H1 (cell line): ENCODE measurements around the gene RAD51B. TPM values are rescaled to one million over a fixed set of nuclear protein-coding genes. Genes with fewer than 3 reads are reported as not detected.

Source experiments
- CTCF ChIA-PET: fragments of 300-600 bp; sonication (Branson Sonifier 250); formaldehyde crosslinking; loops from one replicate; lab custom pipeline; 2021; ENCODE audit not compliant: partially characterized antibody; lab: Charles Lee
- POLR2A ChIA-PET: fragments of 300-600 bp; sonication (Branson Sonifier 250); formaldehyde crosslinking; loops from one replicate; lab custom pipeline; 2021; ENCODE audit warnings: inconsistent platforms; ENCODE audit not compliant: partially characterized antibody; lab: Charles Lee
- DNase-seq, 2 experiments: peaks; one replicate each; pipeline versions ENCODE4 v3.0.0 to v3.0.0-alpha.2; 2010 to 2022; ENCODE audit warnings: low spot score in 2 of 2, low read depth in 1 of 2, mixed read lengths in 1 of 2
- FAIRE-seq: peaks from 2 replicates; lab custom pipeline; 2011; peaks lifted over from hg19 to GRCh38; lab: Jason Lieb, UNC
- H2AFZ ChIP-seq: 2 replicates; pipeline ENCODE4 v1.8.1; 2012; ENCODE audit warnings: low read length, inconsistent platforms
- H2AK5ac ChIP-seq: 2 replicates; pipeline ENCODE4 v1.6.1; 2013; ENCODE audit warnings: low read depth, low read length
- H2BK120ac ChIP-seq: replicated peaks from 2 replicates; pipeline ENCODE3; 2013; ENCODE audit warnings: low read depth, low read length, inconsistent platforms
- H2BK12ac ChIP-seq: 2 replicates; pipeline ENCODE4 v1.6.1; 2013; ENCODE audit warnings: low read depth, low read length
- H2BK15ac ChIP-seq: 2 replicates; pipeline ENCODE4 v1.6.1; 2013; ENCODE audit warnings: low read length
- H2BK20ac ChIP-seq: 2 replicates; pipeline ENCODE4 v1.6.1; 2013; ENCODE audit warnings: low read length
- H2BK5ac ChIP-seq: 2 replicates; pipeline ENCODE4 v1.6.1; 2013; ENCODE audit warnings: low read depth, low read length
- H3K14ac ChIP-seq: 2 replicates; pipeline ENCODE4 v1.6.1; 2013; ENCODE audit warnings: inconsistent platforms; ENCODE audit not compliant: insufficient read length
- H3K18ac ChIP-seq: 2 replicates; pipeline ENCODE4 v1.6.1; 2013; ENCODE audit warnings: low read length; ENCODE audit errors: extremely low read depth
- H3K23ac ChIP-seq: 2 replicates; pipeline ENCODE4 v1.6.1; 2013; ENCODE audit warnings: inconsistent platforms; ENCODE audit not compliant: insufficient read length
- H3K23me2 ChIP-seq: 2 replicates; pipeline ENCODE4 v1.6.1; 2013; ENCODE audit warnings: low read depth, low read length
- H3K27ac ChIP-seq: 2 replicates; pipeline ENCODE4 v1.6.1; 2011; ENCODE audit warnings: low read depth, low read length, inconsistent platforms
- H3K27me3 ChIP-seq, 4 experiments: replicated peaks in 1 of 4; 1 replicate in 1 of 4; 2 replicates in 3 of 4; pipeline versions ENCODE4 v1.6.1 to v1.8.1; 2011 to 2013; ENCODE audit warnings: low read length in 3 of 4, mild to moderate bottlenecking in 3 of 4, inconsistent platforms in 2 of 4, mixed read lengths in 2 of 4, moderate library complexity in 1 of 4; ENCODE audit not compliant: control insufficient read depth in 3 of 4, insufficient read depth in 3 of 4; ENCODE audit errors: extremely low read depth in 1 of 4
- H3K36me3 ChIP-seq, 4 experiments: 2 replicates each; pipeline versions ENCODE4 v1.6.1 to v1.8.1; 2011 to 2013; ENCODE audit warnings: mild to moderate bottlenecking in 4 of 4, low read length in 3 of 4, moderate library complexity in 2 of 4, control low read depth in 1 of 4, inconsistent platforms in 1 of 4; ENCODE audit not compliant: insufficient read depth in 4 of 4, control insufficient read depth in 2 of 4
- H3K4ac ChIP-seq: replicated peaks from 2 replicates; pipeline ENCODE3; 2013; ENCODE audit warnings: low read length, low read depth, mixed read lengths, inconsistent platforms; ENCODE audit not compliant: insufficient read length
- H3K4me1 ChIP-seq, 4 experiments: replicated peaks in 1 of 4; 1 replicate in 1 of 4; 2 replicates in 3 of 4; pipeline versions ENCODE4 v1.6.1 to v1.8.1; 2011 to 2013; ENCODE audit warnings: low read length in 3 of 4, inconsistent platforms in 2 of 4, mixed read lengths in 1 of 4; ENCODE audit not compliant: insufficient read depth in 4 of 4, control insufficient read depth in 3 of 4
- H3K4me2 ChIP-seq, 2 experiments: 2 replicates each; pipeline versions ENCODE4 v1.6.1 to v1.8.1; 2011 to 2013; ENCODE audit warnings: low read depth in 2 of 2, low read length in 2 of 2, control low read depth in 1 of 2, inconsistent platforms in 1 of 2, mild to moderate bottlenecking in 1 of 2; ENCODE audit not compliant: insufficient read depth in 1 of 2
- H3K4me3 ChIP-seq, 4 experiments: fragments of 200-600, 300-600 bp in 1 of 4; sonication (generic), shearing (Covaris generic), sonication (Bioruptor Twin) in 1 of 4; 2 replicates each; pipeline versions ENCODE4 v1.5.1 to v1.8.1; 2011 to 2016; ENCODE audit warnings: low read length in 4 of 4, low read depth in 3 of 4, control low read depth in 2 of 4, inconsistent platforms in 2 of 4, mild to moderate bottlenecking in 2 of 4, mixed read lengths in 1 of 4, moderate library complexity in 1 of 4; ENCODE audit not compliant: insufficient read depth in 2 of 4; ENCODE audit errors: extremely low read depth in 1 of 4
- H3K56ac ChIP-seq: replicated peaks from 2 replicates; pipeline ENCODE3; 2013; ENCODE audit warnings: low read depth, mild to moderate bottlenecking, mixed read lengths, low read length, inconsistent platforms; ENCODE audit not compliant: insufficient read length
- H3K79me1 ChIP-seq: 2 replicates; pipeline ENCODE4 v1.6.1; 2013; ENCODE audit warnings: low read depth, low read length, control low read depth
- H3K79me2 ChIP-seq, 2 experiments: 2 replicates each; pipeline versions ENCODE4 v1.6.1 to v1.8.1; 2012 to 2013; ENCODE audit warnings: low read length in 2 of 2, mild to moderate bottlenecking in 2 of 2, inconsistent platforms in 1 of 2; ENCODE audit not compliant: insufficient read depth in 2 of 2, control insufficient read depth in 1 of 2
- H3K9ac ChIP-seq, 4 experiments: replicated peaks in 1 of 4; 1 replicate in 1 of 4; 2 replicates in 3 of 4; pipeline versions ENCODE4 v1.6.1 to v1.8.1; 2011 to 2013; ENCODE audit warnings: low read depth in 3 of 4, low read length in 3 of 4, control low read depth in 2 of 4, mild to moderate bottlenecking in 2 of 4, moderate library complexity in 2 of 4, inconsistent platforms in 1 of 4; ENCODE audit errors: extremely low read depth in 1 of 4
- H3K9me3 ChIP-seq, 2 experiments: 2 replicates each; pipeline versions ENCODE4 v1.6.1 to v1.8.1; 2012 to 2013; ENCODE audit warnings: mild to moderate bottlenecking in 2 of 2, moderate library complexity in 2 of 2, control low read depth in 1 of 2, inconsistent platforms in 1 of 2, low read depth in 1 of 2, low read length in 1 of 2, mixed read lengths in 1 of 2; ENCODE audit not compliant: insufficient read depth in 2 of 2
- H4K20me1 ChIP-seq, 2 experiments: replicated peaks in 1 of 2; 2 replicates each; pipeline versions ENCODE3 to v1.8.1; 2011 to 2013; ENCODE audit warnings: inconsistent platforms in 2 of 2, low read length in 2 of 2, mild to moderate bottlenecking in 1 of 2; ENCODE audit not compliant: insufficient read depth in 2 of 2, control insufficient read depth in 1 of 2
- H4K5ac ChIP-seq: 2 replicates; pipeline ENCODE4 v1.6.1; 2013; ENCODE audit warnings: low read length, low read depth, mixed read lengths, inconsistent platforms; ENCODE audit not compliant: insufficient read length
- H4K8ac ChIP-seq: 2 replicates; pipeline ENCODE4 v1.8.0; 2013; ENCODE audit warnings: mild to moderate bottlenecking, moderate library complexity, low read length, inconsistent platforms; ENCODE audit not compliant: insufficient read depth; ENCODE audit errors: extremely low read depth
- H4K91ac ChIP-seq: replicated peaks from 2 replicates; pipeline ENCODE3; 2013; ENCODE audit warnings: low read length, mixed read lengths, inconsistent platforms; ENCODE audit not compliant: insufficient read length
- BCL11A ChIP-seq, 2 experiments: IDR thresholded peaks; one replicate each; pipeline ENCODE4 v1.6.1; 2011; ENCODE audit warnings: low read depth in 2 of 2, low read length in 2 of 2, mild to moderate bottlenecking in 2 of 2
- CHD1 ChIP-seq: IDR thresholded peaks from 2 replicates; pipeline ENCODE4 v1.6.1; 2012; ENCODE audit warnings: low read depth, low read length, improper control_type of control experiment
- HDAC2 ChIP-seq, 2 experiments: fragments of 300-600 bp in 1 of 2; sonication (generic) in 1 of 2; IDR thresholded peaks; 2 replicates each; pipeline ENCODE4 v1.6.1; 2011 to 2012; ENCODE audit warnings: low read depth in 2 of 2, low read length in 2 of 2, mild to moderate bottlenecking in 2 of 2, moderate library complexity in 2 of 2, borderline replicate concordance in 1 of 2, inconsistent platforms in 1 of 2
- KDM1A ChIP-seq: fragments of 200-600, 300-600 bp; sonication (generic); IDR thresholded peaks from 2 replicates; pipeline ENCODE4 v1.7.1; 2016; ENCODE audit warnings: mild to moderate bottlenecking, low read length, borderline replicate concordance
- SIN3A ChIP-seq, 2 experiments: IDR thresholded peaks in 1 of 2; conservative IDR thresholded peaks in 1 of 2; 2 replicates each; pipeline ENCODE4 v1.6.1; 2011 to 2012; ENCODE audit warnings: low read length in 2 of 2, improper control_type of control experiment in 1 of 2, low read depth in 1 of 2, mild to moderate bottlenecking in 1 of 2
- WGBS, 2 experiments: shearing (Covaris generic) in 1 of 2; methylation state at CpG; one replicate each; pipeline versions ENCODE4 v1.1.6 to v1.1.7; 2013 to 2015; ENCODE audit warnings: low lambda C conversion rate in 2 of 2, mixed read lengths in 2 of 2, inconsistent platforms in 1 of 2, low coverage in 1 of 2, missing lambda C conversion rate in 1 of 2; ENCODE audit not compliant: insufficient replicate concordance in 2 of 2, insufficient coverage in 1 of 2, insufficient read length in 1 of 2; ENCODE audit errors: extremely low coverage in 1 of 2, missing lambda C conversion rate in 1 of 2; 5-methylcytosine and 5-hydroxymethylcytosine counted together
- polyA plus RNA-seq, 7 experiments: library from polyadenylated mRNA; depleted of rRNA in 3 of 7; stranded (reverse) in 5 of 7; unstranded in 2 of 7; fragments of >200 nt in 5 of 7; fragments of 200-250 nt in 2 of 7; gene quantifications; 1 replicate in 5 of 7; 2 replicates in 1 of 7; 4 replicates in 1 of 7; pipeline versions ENCODE4 v1.2.1 to v1.2.3, GENCODE V29; 2011 to 2013; ENCODE audit warnings: missing spikeins in 2 of 7, mixed read lengths in 2 of 7
- total RNA-seq: library from RNA; stranded (reverse); fragmentation: NEBNext Ultra II Directional; extraction: Animal tissue kit (Norgen Biotek cat#: 25700); gene quantifications from 2 replicates; pipeline ENCODE4 v1.2.1, GENCODE V29; 2021

The RAD51B gene
- total and polyA plus RNA-seq, 2 of the 8 experiments (the other 6 are each of a cell fraction or from before 2014, with no cell fraction given): 3.9 to 14.9 TPM

DNA sequence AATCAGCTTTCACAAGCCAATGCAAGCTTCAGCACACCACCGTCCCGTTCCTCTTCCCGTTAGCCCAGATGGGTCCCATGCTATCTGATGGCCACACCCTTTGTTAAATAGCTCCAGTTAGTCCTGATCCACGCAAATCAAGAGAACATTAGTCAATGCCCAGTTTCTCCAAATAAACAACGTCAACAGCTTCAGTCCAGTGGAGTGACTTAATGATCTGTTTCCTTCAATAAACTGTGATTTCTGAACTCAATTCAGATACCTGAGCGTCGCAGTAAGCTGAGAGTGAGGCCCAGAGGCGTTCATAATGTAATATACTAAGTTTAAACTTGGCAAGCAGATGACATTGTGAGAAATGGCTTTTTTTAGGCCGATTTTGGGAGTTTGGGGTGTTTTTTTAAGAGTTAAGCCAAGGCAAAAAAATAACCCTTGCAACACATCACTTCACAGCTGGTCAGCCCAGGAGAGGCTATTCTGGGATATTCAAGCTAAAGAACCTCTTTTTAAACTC, 861.0 kb downstream of the RAD51B start:
- H2AK5ac ChIP-seq: no peak overlapping the region
- H3K9ac ChIP-seq: no peak overlapping the region
- no peak overlapping the region for H3K27ac ChIP-seq
- H4K91ac ChIP-seq: no peak overlapping the region
- no peak overlapping the region for H4K5ac ChIP-seq
- H3K27me3 ChIP-seq: 0 out of 7 replicates have a peak, but pooled peaks cover 0 to 2% (median 0%) of the 10 kb centered on the region in 4 experiments
- no peak overlapping the region for H2BK5ac ChIP-seq
- no peak overlapping the region for H2BK15ac ChIP-seq
- no peak overlapping the region for H3K4ac ChIP-seq
- no peaks in the 10 kb centered on the region for H3K79me1 ChIP-seq
- H3K4me1 ChIP-seq: peaks cover 0 to 7% (median 4%) of the 10 kb centered on the region in 4 experiments; a peak in 2 of 7 replicates
- H3K14ac ChIP-seq: no peak overlapping the region
- H3K4me3 ChIP-seq: no peak overlapping the region
- H3K36me3 ChIP-seq: no peaks in the 10 kb centered on the region
- POLR2A ChIA-PET: interaction anchor here (1.0 to 1.1 kb wide), 2 partner anchors 8 to 9 kb away, joined by 3 read pairs; no protein-coding TSS in a partner anchor
- 94% methylated on average over 9 of the region's 9 CpGs; no CpG with 5 or more reads in 1 of the 2 experiments for WGBS, 2 experiments
- no peak overlapping the region for H4K8ac ChIP-seq
- CTCF ChIA-PET: interaction anchor here (0.8 kb wide), 1 partner anchor 9 kb away, joined by 4 read pairs; no protein-coding TSS in a partner anchor
- H2BK20ac ChIP-seq: no peak overlapping the region
- DNase-seq (no peak), FAIRE-seq (no peak)
- H3K9me3 ChIP-seq: no peaks in the 10 kb centered on the region
- H3K23ac ChIP-seq: no peak overlapping the region
- no peak overlapping the region for H2AFZ ChIP-seq
- H3K79me2 ChIP-seq: no peaks in the 10 kb centered on the region
- no peaks in the 10 kb centered on the region for H3K23me2 ChIP-seq
- H3K4me2 ChIP-seq: no peak overlapping the region
- no peak overlapping the region for H2BK12ac ChIP-seq
- H3K18ac ChIP-seq: no peak overlapping the region
- H4K20me1 ChIP-seq: no peaks in the 10 kb centered on the region
- no peak overlapping the region for H2BK120ac ChIP-seq
- no peak overlapping the region for H3K56ac ChIP-seq
- TF ChIP-seq BCL11A (IDR thresholded peaks at IDR 0.05; ENCODE audit: low read depth in 2 of 2, low read length in 2 of 2): no peak
- TF ChIP-seq KDM1A: no peak
- TF ChIP-seq CHD1: no peak
- no peak for TF ChIP-seq SIN3A (conservative IDR thresholded peaks at IDR 0.05 in 1 of 2, IDR thresholded peaks at IDR 0.05 in 1 of 2; ENCODE audit: low read depth in 1 of 2, low read length in 2 of 2)
- no peak for TF ChIP-seq HDAC2 (IDR thresholded peaks at IDR 0.05; ENCODE audit: borderline replicate concordance in 1 of 2, low read depth in 2 of 2, low read length in 2 of 2)
